ENCODE data around the gene MANSC1.

Gene MANSC1

GRCh38 chr12:12327802-12328201 is 22.2 kb downstream of the MANSC1 start:
- DNase-seq = no peak
- intact Hi-C loops (cut with DNase I; ENCODE audit: low total_unique reads) = loop anchor here (5.0 kb wide), 1 partner anchor 246 kb away; no protein-coding TSS in a partner anchor

DNA sequence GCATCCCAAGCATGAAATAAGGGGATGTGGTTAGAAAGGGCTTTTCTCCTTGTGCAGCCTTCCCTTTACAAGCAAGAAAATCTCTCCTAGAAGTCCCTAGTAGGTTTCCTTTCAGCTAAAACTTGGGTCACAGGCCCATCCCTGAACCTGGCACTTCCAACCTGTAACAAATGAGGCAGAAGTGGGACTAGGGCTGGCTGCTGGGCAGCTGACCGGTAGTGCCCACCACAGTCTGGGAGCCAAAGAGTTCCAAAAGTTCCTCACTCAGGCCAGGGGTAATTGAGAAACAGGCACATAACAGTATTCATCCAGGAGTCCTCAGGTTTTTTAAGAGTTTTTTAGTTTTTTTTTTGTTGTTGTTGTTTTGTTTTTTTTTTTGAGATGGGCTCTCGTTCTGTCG is 23.8 kb downstream of the MANSC1 start:
- no peak for DNase-seq
- intact Hi-C loops (cut with DNase I; ENCODE audit: low total_unique reads) = loop anchor here (5.0 kb wide), 1 partner anchor 244 kb away; no protein-coding TSS in a partner anchor
- TF ChIP-seq, protein P1, sequence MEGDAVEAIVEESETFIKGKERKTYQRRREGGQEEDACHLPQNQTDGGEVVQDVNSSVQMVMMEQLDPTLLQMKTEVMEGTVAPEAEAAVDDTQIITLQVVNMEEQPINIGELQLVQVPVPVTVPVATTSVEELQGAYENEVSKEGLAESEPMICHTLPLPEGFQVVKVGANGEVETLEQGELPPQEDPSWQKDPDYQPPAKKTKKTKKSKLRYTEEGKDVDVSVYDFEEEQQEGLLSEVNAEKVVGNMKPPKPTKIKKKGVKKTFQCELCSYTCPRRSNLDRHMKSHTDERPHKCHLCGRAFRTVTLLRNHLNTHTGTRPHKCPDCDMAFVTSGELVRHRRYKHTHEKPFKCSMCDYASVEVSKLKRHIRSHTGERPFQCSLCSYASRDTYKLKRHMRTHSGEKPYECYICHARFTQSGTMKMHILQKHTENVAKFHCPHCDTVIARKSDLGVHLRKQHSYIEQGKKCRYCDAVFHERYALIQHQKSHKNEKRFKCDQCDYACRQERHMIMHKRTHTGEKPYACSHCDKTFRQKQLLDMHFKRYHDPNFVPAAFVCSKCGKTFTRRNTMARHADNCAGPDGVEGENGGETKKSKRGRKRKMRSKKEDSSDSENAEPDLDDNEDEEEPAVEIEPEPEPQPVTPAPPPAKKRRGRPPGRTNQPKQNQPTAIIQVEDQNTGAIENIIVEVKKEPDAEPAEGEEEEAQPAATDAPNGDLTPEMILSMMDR (IDR thresholded peaks at IDR 0.05) = no peak

More at GRCh38 chr12:12327802-12328201, 22.2 kb downstream of the MANSC1 start:
- H3K4me1 ChIP-seq = no peaks in the 10 kb centered on the region
- H3K27ac ChIP-seq = no peak overlapping the region
- no peaks in the 10 kb centered on the region for H3K9me3 ChIP-seq
- H3K27me3 ChIP-seq = no peaks in the 10 kb centered on the region
- peaks cover 0 to 12% (median 7%) of the 10 kb centered on the region in 3 donors for H3K36me3 ChIP-seq
- TF ChIP-seq, protein P1 (IDR thresholded peaks at IDR 0.05) = peak; percentile 69 to 74
- H3K4me3 ChIP-seq = no peak overlapping the region

GRCh38 chr12:12323591-12323990 is 26.5 kb downstream of the MANSC1 start:
- H3K4me3 ChIP-seq = no peak overlapping the region
- H3K36me3 ChIP-seq = no peaks in the 10 kb centered on the region
- no peak overlapping the region for H3K27ac ChIP-seq
- H3K27me3 ChIP-seq = no peaks in the 10 kb centered on the region
- H3K9me3 ChIP-seq = no peaks in the 10 kb centered on the region
- peaks cover 0 to 17% (median 0%) of the 10 kb centered on the region in 4 donors for H3K4me1 ChIP-seq
- DNase-seq = no peak
- TF ChIP-seq, protein P1 (IDR thresholded peaks at IDR 0.05) = no peak
- intact Hi-C loops (cut with DNase I; ENCODE audit: low total_unique reads) = no loop called here

More for the DNA sequence above, 23.8 kb downstream of the MANSC1 start:
- no peaks in the 10 kb centered on the region for H3K27me3 ChIP-seq
- no peak overlapping the region for H3K4me3 ChIP-seq
- H3K36me3 ChIP-seq = peaks cover 0 to 12% (median 7%) of the 10 kb centered on the region in 3 donors
- no peaks in the 10 kb centered on the region for H3K9me3 ChIP-seq
- H3K4me1 ChIP-seq = no peaks in the 10 kb centered on the region
- no peak overlapping the region for H3K27ac ChIP-seq

DNA sequence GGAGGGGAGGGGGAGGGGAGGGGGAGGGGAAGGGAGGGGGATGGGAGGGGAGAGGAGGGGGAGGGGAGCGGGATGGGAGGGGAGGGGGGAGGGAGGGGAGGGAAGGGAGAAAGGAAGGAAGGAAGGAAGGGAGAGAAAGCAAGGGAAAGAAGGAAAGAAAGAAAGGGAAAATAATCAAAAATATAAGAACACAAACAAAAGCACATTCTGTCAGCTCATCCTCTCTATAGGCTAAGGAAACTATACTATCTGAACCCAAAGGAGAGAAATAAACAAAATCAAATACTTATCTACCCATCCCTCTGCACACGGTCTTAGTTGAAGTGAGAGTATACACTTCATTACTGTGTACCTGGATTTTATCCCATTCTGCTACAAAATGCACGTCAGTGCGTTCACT is 26.9 kb downstream of the MANSC1 start:
- Histone ChIP-seq H3K27ac (no peak overlapping the region), H3K4me1 (peaks cover 0 to 17% (median 0%) of the 10 kb centered on the region in 4 donors), H3K9me3 (no peaks in the 10 kb centered on the region), H3K4me3 (no peak overlapping the region), H3K36me3 (no peaks in the 10 kb centered on the region), H3K27me3 (no peaks in the 10 kb centered on the region)
- DNase-seq = no peak
- TF ChIP-seq, protein P1 (IDR thresholded peaks at IDR 0.05) = no peak
- intact Hi-C loops (cut with DNase I; ENCODE audit: low total_unique reads) = no loop called here

DNA sequence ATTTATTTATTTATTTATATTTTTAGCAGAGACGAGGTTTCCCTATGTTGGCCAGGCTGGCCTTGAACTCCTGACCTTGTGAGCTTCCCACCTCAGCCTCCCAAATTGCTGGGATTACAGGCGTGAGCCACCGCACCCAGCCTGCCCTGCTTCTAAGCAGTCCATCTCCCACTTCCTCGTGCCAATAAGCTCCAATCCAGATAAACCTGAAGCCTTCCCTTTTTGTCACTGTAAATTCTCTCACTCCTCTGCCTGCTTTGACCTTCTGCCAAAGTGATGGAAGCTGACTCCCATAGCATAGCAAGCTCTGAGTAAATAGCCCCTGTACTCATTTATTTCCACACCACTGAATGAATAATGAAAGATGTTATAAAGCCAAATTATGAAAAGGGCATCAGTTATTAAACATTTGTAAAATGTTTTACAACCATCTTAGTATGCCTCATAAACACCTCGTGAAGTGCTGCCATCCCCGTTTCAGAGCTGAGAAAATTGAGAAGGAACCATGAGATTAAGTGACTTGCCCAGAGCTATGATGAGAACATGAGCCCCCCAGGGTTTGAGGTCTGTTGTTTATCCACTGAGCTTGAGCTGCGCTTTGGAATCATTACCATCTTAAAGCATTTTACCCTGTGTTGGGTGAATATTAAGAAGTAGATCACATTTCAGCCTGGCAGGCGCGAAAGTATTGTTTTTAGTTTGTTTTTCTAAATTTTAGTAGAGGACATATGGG is 30.4 kb downstream of the MANSC1 start:
- Histone ChIP-seq H3K4me3 (peak overlapping the region in 1 of 2 donors; percentile 5), H3K36me3 (no peaks in the 10 kb centered on the region), H3K27me3 (no peaks in the 10 kb centered on the region), H3K9me3 (no peaks in the 10 kb centered on the region), H3K4me1 (peaks cover 0 to 17% (median 0%) of the 10 kb centered on the region in 4 donors), H3K27ac (peak overlapping the region in 1 of 2 donors; percentile 47)
- intact Hi-C loops (cut with DNase I; ENCODE audit: low total_unique reads) = no loop called here
- DNase-seq = no peak
- TF ChIP-seq, protein P1 (IDR thresholded peaks at IDR 0.05) = no peak
